NCI-H460 (cell line): ENCODE data around the gene BIK. TPM values are rescaled to one million over a fixed set of nuclear protein-coding genes. Genes with fewer than 3 reads are reported as not detected.
A peak's percentile ranks its signal among the peaks of the same experiment; 100 is the strongest.
"Not testable (repeated sequence)": the region's sequence is repeated elsewhere in the genome, so short reads cannot be mapped to it uniquely, and the experiment has no call there.

Experiments
- DNase-seq: peaks from one replicate; pipeline ENCODE4 v3.0.0-alpha.2; 2016; ENCODE audit warnings: low read depth; ENCODE audit errors: extremely low read depth
- total RNA-seq: library from RNA; depleted of rRNA; stranded (reverse); fragments of >200 nt; shearing (Covaris generic); gene quantifications from 2 replicates; pipeline ENCODE4 v1.2.3, GENCODE V29; 2014

The BIK gene
- total RNA-seq, 1 experiment from 2014 or later: 0.74 TPM

DNA sequence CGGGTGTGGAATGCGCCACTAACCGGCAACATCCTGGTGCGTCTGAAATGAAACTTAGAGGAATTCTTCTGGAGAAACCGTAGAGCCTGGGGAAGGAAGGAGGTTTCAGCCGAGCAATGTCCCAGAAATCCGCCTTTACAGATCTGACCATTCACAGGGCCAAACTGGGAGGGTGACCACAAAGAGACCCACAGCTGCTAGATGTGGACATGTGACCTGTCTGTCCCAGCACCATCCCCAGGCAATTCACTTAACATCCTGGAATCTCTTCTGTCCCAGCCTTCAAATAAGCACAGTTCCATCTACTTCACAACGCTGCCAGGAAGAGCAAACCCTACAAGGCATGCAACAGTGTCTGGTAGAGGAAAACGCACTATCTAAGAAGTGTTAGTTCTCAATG, 22.9 kb downstream of the BIK start:
- DNase-seq: no peak

- DNase-seq: no peak
Observed at GRCh38 chr22:43134553-43134952, 24.0 kb downstream of the BIK start.

- no peak for DNase-seq
Observed at GRCh38 chr22:43135565-43135964, 25.0 kb downstream of the BIK start.

- DNase-seq: no peak
Observed at GRCh38 chr22:43136255-43136654, 25.7 kb downstream of the BIK start.

- no peak for DNase-seq
Observed at GRCh38 chr22:43136801-43137200, 26.3 kb downstream of the BIK start.

- DNase-seq: peak; percentile 55
Observed at GRCh38 chr22:43142880-43143562, 32.5 kb downstream of the BIK start, which contains the start of gene MCAT. Gene MCAT, minus strand, starts transcription at chr22:43143398. Its CDS starts 50 bp downstream, at chr22:43143348.

- DNase-seq: no peak
Observed at GRCh38 chr22:43144949-43145348, 34.4 kb downstream of the BIK start.

DNA sequence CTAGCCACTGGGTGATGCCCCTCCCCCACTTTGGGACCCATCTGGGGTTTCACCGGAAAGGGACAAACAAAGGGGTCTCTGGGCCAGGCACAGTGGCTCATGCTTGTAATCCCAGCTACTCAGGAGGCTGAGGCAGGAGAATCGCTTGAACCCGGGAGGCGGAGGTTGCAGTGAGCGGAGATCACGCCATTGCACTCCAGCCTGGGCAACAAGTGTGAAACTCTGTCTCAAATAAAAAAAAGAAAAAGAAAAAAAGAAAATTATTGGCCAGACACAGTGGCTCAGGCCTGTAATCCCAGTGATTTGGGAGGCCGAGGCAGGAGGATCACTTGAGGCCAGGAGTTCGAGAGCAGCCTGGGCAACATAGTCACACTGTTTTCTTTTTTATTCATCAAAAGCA, 34.8 kb downstream of the BIK start:
- DNase-seq: not testable (repeated sequence)

DNA sequence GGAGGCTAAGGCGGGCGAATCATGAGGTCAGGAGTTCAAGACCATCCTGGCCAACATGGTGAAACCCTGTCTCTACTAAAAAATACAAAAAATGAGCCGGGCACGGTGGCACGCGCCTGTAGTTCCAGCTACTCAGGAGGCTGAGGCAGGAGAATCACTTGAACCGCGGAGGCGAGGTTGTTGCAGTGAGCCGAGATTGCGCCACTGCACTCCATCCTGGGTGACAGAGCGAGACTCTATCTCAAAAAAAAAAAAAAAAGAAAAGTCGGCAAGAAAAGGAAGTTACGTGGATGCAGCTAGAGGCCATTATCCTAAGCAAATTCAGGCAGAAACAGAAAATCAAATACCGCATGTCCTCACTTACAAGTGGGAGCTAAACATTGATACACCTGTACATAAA, 35.8 kb downstream of the BIK start:
- not testable (repeated sequence) for DNase-seq

DNA sequence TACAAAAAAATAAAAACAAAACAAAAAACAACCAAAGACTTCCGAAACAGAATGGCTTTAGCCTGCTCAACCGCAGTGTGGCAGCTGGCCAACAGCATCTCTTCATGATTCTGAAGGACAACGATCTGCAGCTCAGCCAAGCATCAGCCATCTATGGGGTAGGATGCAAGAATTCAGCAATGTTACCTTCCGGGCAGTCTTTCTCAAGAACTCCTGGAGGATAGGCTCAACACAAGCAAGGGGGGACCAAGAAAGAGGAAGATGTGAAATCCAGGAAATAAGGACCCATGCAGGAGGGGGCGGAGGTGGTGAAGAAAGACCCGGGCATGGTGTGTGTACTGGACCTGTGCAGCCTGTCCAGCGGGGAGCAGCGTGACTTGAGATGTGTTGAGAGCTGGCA, 37.3 kb downstream of the BIK start:
- DNase-seq: no peak

DNA sequence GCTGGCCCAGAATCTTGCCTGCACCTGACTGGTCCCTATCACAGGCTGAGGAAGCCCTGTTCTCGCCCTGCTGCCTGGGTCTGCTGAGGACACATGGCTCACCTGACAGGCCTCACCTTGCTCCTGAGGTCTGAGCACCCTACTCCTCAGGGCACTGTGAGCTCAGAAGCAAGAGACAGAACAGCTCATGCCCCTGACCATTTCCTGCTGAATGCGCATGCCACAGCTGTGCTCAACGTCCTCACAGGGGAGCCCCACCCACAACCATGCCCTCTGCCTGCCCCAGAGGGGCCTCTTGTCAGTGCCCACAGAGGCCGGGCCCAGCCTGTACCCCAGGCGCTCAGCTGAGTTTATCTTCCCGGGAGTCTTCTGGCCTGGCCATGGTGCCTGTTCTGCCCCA, 38.0 kb downstream of the BIK start:
- DNase-seq: no peak

DNA sequence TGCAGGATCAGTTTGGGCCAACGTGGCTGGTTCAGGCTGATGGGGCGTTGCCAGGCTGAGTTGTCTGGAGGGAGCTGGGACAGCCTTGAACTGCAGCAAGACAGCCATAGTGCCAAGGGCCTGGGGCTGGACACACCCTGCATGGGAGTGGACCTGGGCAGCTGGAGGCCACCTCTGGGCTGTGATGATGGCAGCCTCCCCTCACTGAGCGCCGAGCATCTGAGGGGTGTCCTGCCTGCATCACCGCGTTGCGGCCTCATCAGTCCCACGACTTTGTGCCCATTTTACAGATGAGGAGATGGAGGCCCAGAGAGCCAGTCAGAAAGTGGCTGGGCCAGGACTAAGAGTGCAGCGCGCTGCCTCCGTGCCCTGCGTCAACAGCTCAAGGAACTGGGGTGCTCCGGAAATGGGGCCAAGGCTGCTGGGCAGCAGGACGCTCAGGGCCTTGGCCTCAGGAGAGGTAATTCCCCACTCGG, 40.2 kb downstream of the BIK start:
- no peak for DNase-seq

DNA sequence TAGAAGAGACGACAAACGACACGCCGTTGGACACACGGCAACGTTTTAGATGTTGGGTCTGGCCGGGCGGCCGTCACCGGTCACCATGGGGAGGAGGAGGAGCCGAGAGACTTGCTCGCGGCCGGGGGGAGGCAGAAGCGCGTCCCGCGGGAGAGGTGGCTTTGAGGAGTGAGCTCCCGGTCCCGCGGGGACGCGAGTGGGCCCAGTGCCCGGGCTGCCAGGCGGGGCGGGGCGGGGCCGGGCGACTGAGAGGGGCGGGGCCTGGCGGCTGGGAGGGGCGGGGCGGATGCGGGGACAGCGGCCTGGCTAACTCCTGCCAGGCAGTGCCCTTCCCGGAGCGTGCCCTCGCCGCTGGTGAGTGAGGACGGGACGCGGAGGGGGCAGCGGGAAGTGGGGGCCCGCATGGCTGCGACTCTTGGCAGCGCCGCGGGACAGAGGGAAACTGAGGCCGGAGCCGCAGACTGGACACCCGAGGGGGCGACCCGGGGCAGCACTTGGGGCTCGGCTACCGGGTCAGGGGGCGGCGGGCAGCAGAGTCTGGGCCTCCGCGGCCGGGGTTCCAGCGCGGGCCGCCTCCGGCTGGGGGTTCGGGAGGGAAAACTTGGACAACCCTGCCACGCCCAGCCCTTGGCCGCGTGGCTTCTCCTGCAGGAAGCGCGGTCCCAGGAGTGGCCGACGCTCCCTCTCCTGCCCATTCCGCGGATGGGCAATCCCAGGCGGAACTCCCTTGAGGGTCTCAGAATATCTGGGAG, 40.9 kb downstream of the BIK start, which contains the start of gene TSPO:
Gene TSPO (plus strand): TSS at position 309 of the 752 bp plus-strand sequence. CDS start 7,680 bp downstream, outside the sequence.
- peak; percentile 34 for DNase-seq

DNA sequence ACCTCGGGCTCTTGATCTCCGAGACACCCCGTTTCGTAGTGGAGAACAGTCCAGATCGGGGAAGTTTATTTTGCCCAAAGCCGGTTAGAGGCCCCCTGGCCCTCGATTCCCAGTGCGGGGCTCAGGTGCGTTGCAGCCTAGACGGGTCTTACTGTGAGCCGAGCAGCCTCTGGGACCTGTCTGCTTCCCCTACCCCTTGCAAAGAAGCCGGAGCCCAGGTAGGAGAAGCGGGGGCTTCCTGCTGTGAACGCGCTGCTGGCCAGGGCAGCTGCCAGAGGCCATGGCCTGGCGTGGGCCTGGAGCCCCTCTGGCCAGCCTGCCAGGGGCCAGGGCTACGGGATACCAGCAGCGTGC, 41.4 kb downstream of the BIK start:
- DNase-seq: no peak

- peak; percentile 47 for DNase-seq
Observed at GRCh38 chr22:43152357-43153071, 42.0 kb downstream of the BIK start.

GRCh38 chr22:43153899-43154298, 43.3 kb downstream of the BIK start:
- no peak for DNase-seq

GRCh38 chr22:43154887-43155536, 44.5 kb downstream of the BIK start:
- DNase-seq: no peak

DNA sequence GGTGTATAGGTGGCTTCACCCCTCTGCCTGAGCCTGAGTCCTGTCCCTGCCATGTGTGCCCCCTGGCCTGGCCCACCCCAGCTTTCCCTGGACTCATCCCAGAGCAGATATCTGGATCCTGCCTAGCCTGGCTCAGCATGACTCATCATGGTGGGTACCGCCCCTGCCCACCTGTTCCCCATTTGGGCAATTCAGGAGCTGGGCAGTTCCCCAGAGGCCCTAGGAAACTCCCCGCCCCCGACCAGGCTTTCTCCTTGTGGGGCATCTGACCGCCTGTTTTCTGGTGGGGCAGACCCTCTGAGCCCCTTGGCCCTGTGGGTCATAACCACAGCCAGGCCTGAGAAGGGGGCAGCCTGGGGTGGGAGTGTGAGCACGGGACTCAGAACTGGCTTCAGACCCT, 45.2 kb downstream of the BIK start:
- no peak for DNase-seq

- DNase-seq: no peak
Observed at GRCh38 chr22:43156413-43156812, 45.9 kb downstream of the BIK start.

GRCh38 chr22:43157874-43158546, 47.5 kb downstream of the BIK start:
- DNase-seq: no peak
